GM19043 (cell line): ENCODE results near the gene DEFB115.
"Not testable (repeated sequence)": the region's sequence is repeated elsewhere in the genome, so short reads cannot be mapped to it uniquely, and the experiment has no call there.

Experiments
- ATAC-seq: cut with Tn5 transposase; IDR thresholded peaks from one replicate; pipeline ENCODE4 v1.9.1; 2021; ENCODE audit warnings: low read depth; ENCODE audit not compliant: unreplicated experiment

The DEFB115 gene

GRCh38 chr20:31257364-31257763 lies at the start of gene DEFB115:
Gene DEFB115, plus strand, starts transcription at chr20:31257664. Its CDS starts 0 bp downstream, at chr20:31257664.
- no peak for ATAC-seq

- ATAC-seq: no peak
These were observed 20.5 kb upstream of the DEFB115 start for GRCh38 chr20:31236953-31237352.

GRCh38 chr20:31237763-31238162 lies 19.7 kb upstream of the DEFB115 start:
- ATAC-seq: no peak

- ATAC-seq: no peak
These were observed 18.3 kb upstream of the DEFB115 start for GRCh38 chr20:31239139-31239538.

GRCh38 chr20:31256959-31257358 lies 505 bp upstream of the DEFB115 start:
- no peak for ATAC-seq

- no peak for ATAC-seq
These were observed 3.0 kb downstream of the DEFB115 start for GRCh38 chr20:31260326-31260932.

GRCh38 chr20:31274441-31274840 lies 17.0 kb downstream of the DEFB115 start:
- ATAC-seq: no peak

- no peak for ATAC-seq
These were observed 20.7 kb downstream of the DEFB115 start for GRCh38 chr20:31278178-31278577.

GRCh38 chr20:31284964-31285363 lies 27.5 kb downstream of the DEFB115 start:
- ATAC-seq: not testable (repeated sequence)

GRCh38 chr20:31308535-31309162 lies 51.2 kb downstream of the DEFB115 start, which contains the start of gene DEFB116:
Gene DEFB116, minus strand, starts transcription at chr20:31308585. Its CDS starts 0 bp downstream, at chr20:31308585.
- no peak for ATAC-seq
